HCT116 (cell line): Measurements from ENCODE around the gene INPP5D. TPM values are rescaled to one million over a fixed set of nuclear protein-coding genes. Genes with fewer than 3 reads are reported as not detected.

Experiments used
- ATAC-seq: fragments of 200-7000 bp; cut with Tn5 transposase; 2 replicates; pipeline ENCODE4 v1.9.1; 2020; ENCODE audit warnings: mild to moderate bottlenecking, moderate library complexity
- BruUV-seq: library from RNA; stranded (reverse); fragments of 400-500 nt; replicated peaks from 2 replicates; lab custom pipeline; 2021; lab: Mats Ljungman, UMichigan
- CTCF ChIA-PET: fragments of 300-600 bp; sonication (Branson Sonifier 250); formaldehyde crosslinking; loops from one replicate; lab custom pipeline; 2021; ENCODE audit warnings: antibody characterized with exemption; lab: Charles Lee
- POLR2A ChIA-PET: fragments of 300-600, 350-600 bp; sonication (Branson Sonifier 250); formaldehyde crosslinking; loops from one replicate; lab custom pipeline; 2021; ENCODE audit warnings: antibody characterized with exemption; lab: Charles Lee
- RAD21 ChIA-PET, 2 experiments: fragments of 300-600 bp; sonication (Branson Sonifier 250); formaldehyde crosslinking; loops; one replicate each; lab custom pipeline; 2023; ENCODE audit warnings: low total read pairs in 2 of 2; ENCODE audit not compliant: uncharacterized antibody in 2 of 2, unreplicated experiment in 2 of 2, low non-redundant PET in 1 of 2; lab: Charles Lee
- DNase-seq: peaks from one replicate; pipeline ENCODE4 v3.0.0-alpha.2; 2010; ENCODE audit warnings: low read depth, low spot score
- H2AFZ ChIP-seq: fragments of 200-600 bp; shearing (Covaris generic), sonication (generic); 2 replicates; pipeline ENCODE4 v1.6.1; 2017; ENCODE audit warnings: low read depth, mixed run types, mixed read lengths, antibody characterized with exemption, low read length; ENCODE audit not compliant: poor library complexity, severe bottlenecking
- H3K27ac ChIP-seq: 2 replicates; pipeline ENCODE4 v1.5.1; 2012; ENCODE audit warnings: low read depth, low read length
- H3K27me3 ChIP-seq: fragments of 200-600 bp; sonication (generic); 2 replicates; pipeline ENCODE4 v1.6.1; 2016; ENCODE audit warnings: mixed run types, low read length, mixed read lengths; ENCODE audit not compliant: insufficient read depth
- H3K36me3 ChIP-seq, 2 experiments: fragments of 200-500 bp in 1 of 2; fragments of 200-600 bp in 1 of 2; sonication (Bioruptor generic) in 1 of 2; sonication (generic) in 1 of 2; 2 replicates each; pipeline versions ENCODE4 v1.5.1 to v1.6.1; 2014 to 2016; ENCODE audit warnings: low read length in 2 of 2, inconsistent platforms in 1 of 2, mixed read lengths in 1 of 2, mixed run types in 1 of 2; ENCODE audit not compliant: insufficient read depth in 2 of 2, control insufficient read depth in 1 of 2
- H3K4me1 ChIP-seq, 2 experiments: fragments of 200-600 bp in 1 of 2; sonication (generic) in 1 of 2; 2 replicates each; pipeline versions ENCODE4 v1.5.1 to v1.6.1; 2012 to 2017; ENCODE audit warnings: low read length in 2 of 2, inconsistent platforms in 1 of 2, mild to moderate bottlenecking in 1 of 2, mixed read lengths in 1 of 2, mixed run types in 1 of 2, moderate library complexity in 1 of 2; ENCODE audit not compliant: insufficient read depth in 2 of 2, control insufficient read depth in 1 of 2
- H3K4me2 ChIP-seq: fragments of 200-600 bp; sonication (generic); 2 replicates; pipeline ENCODE4 v1.6.1; 2017; ENCODE audit warnings: mixed run types, low read length, mixed read lengths
- H3K4me3 ChIP-seq, 2 experiments: fragments of 200-600 bp in 1 of 2; sonication (generic) in 1 of 2; replicated peaks in 1 of 2; 2 replicates each; pipeline ENCODE4 v1.5.1; 2011 to 2016; ENCODE audit warnings: low read length in 2 of 2, control low read depth in 1 of 2, low read depth in 1 of 2, mild to moderate bottlenecking in 1 of 2, mixed read lengths in 1 of 2, mixed run types in 1 of 2
- H3K79me2 ChIP-seq: fragments of 200-600 bp; sonication (generic); 2 replicates; pipeline ENCODE4 v1.6.1; 2017; ENCODE audit warnings: mild to moderate bottlenecking, mixed run types, low read length, moderate library complexity, mixed read lengths; ENCODE audit not compliant: insufficient read depth
- H3K9ac ChIP-seq: fragments of 200-600 bp; sonication (generic); 2 replicates; pipeline ENCODE4 v1.6.1; 2016; ENCODE audit warnings: low read length, mixed read lengths
- H3K9me2 ChIP-seq: fragments of 200-600 bp; sonication (generic), shearing (Covaris generic); 2 replicates; pipeline ENCODE4 v1.6.1; 2017; ENCODE audit warnings: mixed run types, mild to moderate bottlenecking, moderate library complexity; ENCODE audit not compliant: insufficient read depth
- H3K9me3 ChIP-seq, 2 experiments: fragments of 200-500 bp in 1 of 2; fragments of 200-600 bp in 1 of 2; sonication (Bioruptor generic) in 1 of 2; sonication (generic) in 1 of 2; 2 replicates each; pipeline ENCODE4 v1.6.1; 2014 to 2017; ENCODE audit warnings: low read length in 2 of 2, mixed read lengths in 2 of 2, inconsistent platforms in 1 of 2, low read depth in 1 of 2, mild to moderate bottlenecking in 1 of 2, mixed run types in 1 of 2, moderate library complexity in 1 of 2; ENCODE audit not compliant: control insufficient read depth in 1 of 2, insufficient read depth in 1 of 2
- H4K20me1 ChIP-seq: fragments of 200-600 bp; sonication (generic), shearing (Covaris generic); 2 replicates; pipeline ENCODE4 v1.6.1; 2017; ENCODE audit warnings: mixed run types, mild to moderate bottlenecking, moderate library complexity; ENCODE audit not compliant: insufficient read depth
- CBX3 ChIP-seq: IDR thresholded peaks from 2 replicates; pipeline ENCODE4 v1.6.1; 2012; ENCODE audit warnings: low read depth
- CEBPB ChIP-seq: IDR thresholded peaks from 2 replicates; pipeline ENCODE4 v1.6.1; 2012; ENCODE audit warnings: low read depth
- EGR1 ChIP-seq: IDR thresholded peaks from 2 replicates; pipeline ENCODE4 v1.6.1; 2012; ENCODE audit warnings: low read depth
- ELF1 ChIP-seq: IDR thresholded peaks from 2 replicates; pipeline ENCODE4 v1.6.1; 2012; ENCODE audit warnings: low read depth, borderline replicate concordance
- JUND ChIP-seq: IDR thresholded peaks from 2 replicates; pipeline ENCODE4 v1.6.1; 2012
- POLR2AphosphoS5 ChIP-seq: IDR thresholded peaks from 2 replicates; pipeline ENCODE4 v1.6.1; 2011; ENCODE audit warnings: mild to moderate bottlenecking, low read depth, low read length, moderate library complexity
- SP1 ChIP-seq: IDR thresholded peaks from 2 replicates; pipeline ENCODE4 v1.6.1; 2012; ENCODE audit warnings: low read depth
- SRF ChIP-seq: IDR thresholded peaks from 2 replicates; pipeline ENCODE4 v1.6.1; 2012; ENCODE audit warnings: low read depth
- ZBTB33 ChIP-seq: IDR thresholded peaks from 2 replicates; pipeline ENCODE4 v1.6.1; 2011; ENCODE audit warnings: mild to moderate bottlenecking, low read length, moderate library complexity; ENCODE audit not compliant: insufficient replicate concordance; ENCODE audit errors: extremely low read depth
- ZNF274 ChIP-seq: fragments of 200-500 bp; sonication (Bioruptor generic); IDR thresholded peaks from 2 replicates; pipeline ENCODE4 v1.6.1; 2014; ENCODE audit warnings: mild to moderate bottlenecking, low read depth, low read length, inconsistent platforms
- intact Hi-C: fragments of 100-400 bp; cut with micrococcal nuclease; formaldehyde crosslinking; loops from 2 replicates; pipeline ENCODE4 v1.10.0; 2022
- total RNA-seq: library from RNA; stranded (reverse); gene quantifications from one replicate; pipeline ENCODE4 v1.2.1, GENCODE V29; 2021; ENCODE audit not compliant: unreplicated experiment
- TF ChIP-seq, protein P1 (sequence below): IDR thresholded peaks from 2 replicates; pipeline ENCODE4 v1.6.1; 2012
- TF ChIP-seq, protein P2 (sequence below): IDR thresholded peaks from 2 replicates; pipeline ENCODE4 v1.6.1; 2012; ENCODE audit warnings: low read depth

The INPP5D gene
- total RNA-seq, 1 experiment from 2014 or later = 1.8 TPM

DNA sequence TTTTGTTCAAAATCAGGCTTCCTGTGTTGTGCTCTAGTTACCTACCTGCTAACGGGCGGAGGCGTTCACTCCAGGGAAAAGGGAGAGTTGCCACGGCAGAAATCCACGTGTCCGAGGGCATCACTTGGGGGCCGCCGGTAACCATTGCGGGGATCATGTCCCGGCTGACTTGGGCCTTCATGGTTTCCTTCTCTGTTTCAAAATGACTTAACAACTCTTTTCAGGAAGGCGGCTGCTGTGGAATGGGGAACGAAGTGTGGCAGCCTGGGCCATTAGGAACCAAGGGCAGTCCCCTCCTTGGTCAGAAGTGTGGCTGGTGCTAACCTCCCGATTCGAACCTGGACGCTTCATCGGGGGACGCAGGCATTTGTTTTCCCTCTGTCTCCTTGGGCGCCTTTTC, 56.8 kb downstream of the INPP5D start:
- Histone ChIP-seq H3K4me2 (no peak overlapping the region), H3K79me2 (no peaks in the 10 kb centered on the region), H3K9me2 (no peaks in the 10 kb centered on the region), H3K36me3 (no peaks in the 10 kb centered on the region), H3K4me3 (no peak overlapping the region), H3K9me3 (no peaks in the 10 kb centered on the region), H2AFZ (no peak overlapping the region), H3K27ac (no peak overlapping the region), H3K9ac (no peak overlapping the region), H4K20me1 (no peaks in the 10 kb centered on the region), H3K27me3 (no peaks in the 10 kb centered on the region), H3K4me1 (no peaks in the 10 kb centered on the region)
- TF ChIP-seq CBX3 (no peak), SRF (no peak), POLR2AphosphoS5 (no peak), ZNF274 (no peak), ZBTB33 (no peak), ELF1 (no peak), EGR1 (no peak), SP1 (no peak), JUND (no peak), CEBPB (no peak)
- TF ChIP-seq, protein P1, sequence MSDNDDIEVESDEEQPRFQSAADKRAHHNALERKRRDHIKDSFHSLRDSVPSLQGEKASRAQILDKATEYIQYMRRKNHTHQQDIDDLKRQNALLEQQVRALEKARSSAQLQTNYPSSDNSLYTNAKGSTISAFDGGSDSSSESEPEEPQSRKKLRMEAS = no peak
- TF ChIP-seq, protein P2, sequence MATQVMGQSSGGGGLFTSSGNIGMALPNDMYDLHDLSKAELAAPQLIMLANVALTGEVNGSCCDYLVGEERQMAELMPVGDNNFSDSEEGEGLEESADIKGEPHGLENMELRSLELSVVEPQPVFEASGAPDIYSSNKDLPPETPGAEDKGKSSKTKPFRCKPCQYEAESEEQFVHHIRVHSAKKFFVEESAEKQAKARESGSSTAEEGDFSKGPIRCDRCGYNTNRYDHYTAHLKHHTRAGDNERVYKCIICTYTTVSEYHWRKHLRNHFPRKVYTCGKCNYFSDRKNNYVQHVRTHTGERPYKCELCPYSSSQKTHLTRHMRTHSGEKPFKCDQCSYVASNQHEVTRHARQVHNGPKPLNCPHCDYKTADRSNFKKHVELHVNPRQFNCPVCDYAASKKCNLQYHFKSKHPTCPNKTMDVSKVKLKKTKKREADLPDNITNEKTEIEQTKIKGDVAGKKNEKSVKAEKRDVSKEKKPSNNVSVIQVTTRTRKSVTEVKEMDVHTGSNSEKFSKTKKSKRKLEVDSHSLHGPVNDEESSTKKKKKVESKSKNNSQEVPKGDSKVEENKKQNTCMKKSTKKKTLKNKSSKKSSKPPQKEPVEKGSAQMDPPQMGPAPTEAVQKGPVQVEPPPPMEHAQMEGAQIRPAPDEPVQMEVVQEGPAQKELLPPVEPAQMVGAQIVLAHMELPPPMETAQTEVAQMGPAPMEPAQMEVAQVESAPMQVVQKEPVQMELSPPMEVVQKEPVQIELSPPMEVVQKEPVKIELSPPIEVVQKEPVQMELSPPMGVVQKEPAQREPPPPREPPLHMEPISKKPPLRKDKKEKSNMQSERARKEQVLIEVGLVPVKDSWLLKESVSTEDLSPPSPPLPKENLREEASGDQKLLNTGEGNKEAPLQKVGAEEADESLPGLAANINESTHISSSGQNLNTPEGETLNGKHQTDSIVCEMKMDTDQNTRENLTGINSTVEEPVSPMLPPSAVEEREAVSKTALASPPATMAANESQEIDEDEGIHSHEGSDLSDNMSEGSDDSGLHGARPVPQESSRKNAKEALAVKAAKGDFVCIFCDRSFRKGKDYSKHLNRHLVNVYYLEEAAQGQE = no peak
- POLR2A ChIA-PET = no interaction called here
- CTCF ChIA-PET = no interaction called here
- ATAC-seq (no peak), DNase-seq (no peak)
- intact Hi-C loops = no loop called here
- BruUV-seq = no TSS peak
- RAD21 ChIA-PET = no interaction called here
